H1 (cell line): ENCODE results near the gene PEPD. TPM values are rescaled to one million over a fixed set of nuclear protein-coding genes. Genes with fewer than 3 reads are reported as not detected.

Experiments used
- CTCF ChIA-PET: fragments of 300-600 bp; sonication (Branson Sonifier 250); formaldehyde crosslinking; loops from one replicate; lab custom pipeline; 2021; ENCODE audit not compliant: partially characterized antibody; lab: Charles Lee
- POLR2A ChIA-PET: fragments of 300-600 bp; sonication (Branson Sonifier 250); formaldehyde crosslinking; loops from one replicate; lab custom pipeline; 2021; ENCODE audit warnings: inconsistent platforms; ENCODE audit not compliant: partially characterized antibody; lab: Charles Lee
- DNase-seq, 2 experiments: peaks; one replicate each; pipeline versions ENCODE4 v3.0.0 to v3.0.0-alpha.2; 2010 to 2022; ENCODE audit warnings: low spot score in 2 of 2, low read depth in 1 of 2, mixed read lengths in 1 of 2
- FAIRE-seq: peaks from 2 replicates; lab custom pipeline; 2011; peaks lifted over from hg19 to GRCh38; lab: Jason Lieb, UNC
- H2AFZ ChIP-seq: 2 replicates; pipeline ENCODE4 v1.8.1; 2012; ENCODE audit warnings: low read length, inconsistent platforms
- H2AK5ac ChIP-seq: 2 replicates; pipeline ENCODE4 v1.6.1; 2013; ENCODE audit warnings: low read depth, low read length
- H2BK120ac ChIP-seq: replicated peaks from 2 replicates; pipeline ENCODE3; 2013; ENCODE audit warnings: low read depth, low read length, inconsistent platforms
- H2BK12ac ChIP-seq: 2 replicates; pipeline ENCODE4 v1.6.1; 2013; ENCODE audit warnings: low read depth, low read length
- H2BK15ac ChIP-seq: 2 replicates; pipeline ENCODE4 v1.6.1; 2013; ENCODE audit warnings: low read length
- H2BK20ac ChIP-seq: 2 replicates; pipeline ENCODE4 v1.6.1; 2013; ENCODE audit warnings: low read length
- H2BK5ac ChIP-seq: 2 replicates; pipeline ENCODE4 v1.6.1; 2013; ENCODE audit warnings: low read depth, low read length
- H3K14ac ChIP-seq: 2 replicates; pipeline ENCODE4 v1.6.1; 2013; ENCODE audit warnings: inconsistent platforms; ENCODE audit not compliant: insufficient read length
- H3K18ac ChIP-seq: 2 replicates; pipeline ENCODE4 v1.6.1; 2013; ENCODE audit warnings: low read length; ENCODE audit errors: extremely low read depth
- H3K23ac ChIP-seq: 2 replicates; pipeline ENCODE4 v1.6.1; 2013; ENCODE audit warnings: inconsistent platforms; ENCODE audit not compliant: insufficient read length
- H3K23me2 ChIP-seq: 2 replicates; pipeline ENCODE4 v1.6.1; 2013; ENCODE audit warnings: low read depth, low read length
- H3K27ac ChIP-seq: 2 replicates; pipeline ENCODE4 v1.6.1; 2011; ENCODE audit warnings: low read depth, low read length, inconsistent platforms
- H3K27me3 ChIP-seq, 4 experiments: replicated peaks in 1 of 4; 1 replicate in 1 of 4; 2 replicates in 3 of 4; pipeline versions ENCODE4 v1.6.1 to v1.8.1; 2011 to 2013; ENCODE audit warnings: low read length in 3 of 4, mild to moderate bottlenecking in 3 of 4, inconsistent platforms in 2 of 4, mixed read lengths in 2 of 4, moderate library complexity in 1 of 4; ENCODE audit not compliant: control insufficient read depth in 3 of 4, insufficient read depth in 3 of 4; ENCODE audit errors: extremely low read depth in 1 of 4
- H3K36me3 ChIP-seq, 4 experiments: 2 replicates each; pipeline versions ENCODE4 v1.6.1 to v1.8.1; 2011 to 2013; ENCODE audit warnings: mild to moderate bottlenecking in 4 of 4, low read length in 3 of 4, moderate library complexity in 2 of 4, control low read depth in 1 of 4, inconsistent platforms in 1 of 4; ENCODE audit not compliant: insufficient read depth in 4 of 4, control insufficient read depth in 2 of 4
- H3K4ac ChIP-seq: replicated peaks from 2 replicates; pipeline ENCODE3; 2013; ENCODE audit warnings: low read length, low read depth, mixed read lengths, inconsistent platforms; ENCODE audit not compliant: insufficient read length
- H3K4me1 ChIP-seq, 4 experiments: replicated peaks in 1 of 4; 1 replicate in 1 of 4; 2 replicates in 3 of 4; pipeline versions ENCODE4 v1.6.1 to v1.8.1; 2011 to 2013; ENCODE audit warnings: low read length in 3 of 4, inconsistent platforms in 2 of 4, mixed read lengths in 1 of 4; ENCODE audit not compliant: insufficient read depth in 4 of 4, control insufficient read depth in 3 of 4
- H3K4me2 ChIP-seq, 2 experiments: 2 replicates each; pipeline versions ENCODE4 v1.6.1 to v1.8.1; 2011 to 2013; ENCODE audit warnings: low read depth in 2 of 2, low read length in 2 of 2, control low read depth in 1 of 2, inconsistent platforms in 1 of 2, mild to moderate bottlenecking in 1 of 2; ENCODE audit not compliant: insufficient read depth in 1 of 2
- H3K4me3 ChIP-seq, 4 experiments: fragments of 200-600, 300-600 bp in 1 of 4; sonication (generic), shearing (Covaris generic), sonication (Bioruptor Twin) in 1 of 4; 2 replicates each; pipeline versions ENCODE4 v1.5.1 to v1.8.1; 2011 to 2016; ENCODE audit warnings: low read length in 4 of 4, low read depth in 3 of 4, control low read depth in 2 of 4, inconsistent platforms in 2 of 4, mild to moderate bottlenecking in 2 of 4, mixed read lengths in 1 of 4, moderate library complexity in 1 of 4; ENCODE audit not compliant: insufficient read depth in 2 of 4; ENCODE audit errors: extremely low read depth in 1 of 4
- H3K56ac ChIP-seq: replicated peaks from 2 replicates; pipeline ENCODE3; 2013; ENCODE audit warnings: low read depth, mild to moderate bottlenecking, mixed read lengths, low read length, inconsistent platforms; ENCODE audit not compliant: insufficient read length
- H3K79me1 ChIP-seq: 2 replicates; pipeline ENCODE4 v1.6.1; 2013; ENCODE audit warnings: low read depth, low read length, control low read depth
- H3K79me2 ChIP-seq, 2 experiments: 2 replicates each; pipeline versions ENCODE4 v1.6.1 to v1.8.1; 2012 to 2013; ENCODE audit warnings: low read length in 2 of 2, mild to moderate bottlenecking in 2 of 2, inconsistent platforms in 1 of 2; ENCODE audit not compliant: insufficient read depth in 2 of 2, control insufficient read depth in 1 of 2
- H3K9ac ChIP-seq, 4 experiments: replicated peaks in 1 of 4; 1 replicate in 1 of 4; 2 replicates in 3 of 4; pipeline versions ENCODE4 v1.6.1 to v1.8.1; 2011 to 2013; ENCODE audit warnings: low read depth in 3 of 4, low read length in 3 of 4, control low read depth in 2 of 4, mild to moderate bottlenecking in 2 of 4, moderate library complexity in 2 of 4, inconsistent platforms in 1 of 4; ENCODE audit errors: extremely low read depth in 1 of 4
- H3K9me3 ChIP-seq, 2 experiments: 2 replicates each; pipeline versions ENCODE4 v1.6.1 to v1.8.1; 2012 to 2013; ENCODE audit warnings: mild to moderate bottlenecking in 2 of 2, moderate library complexity in 2 of 2, control low read depth in 1 of 2, inconsistent platforms in 1 of 2, low read depth in 1 of 2, low read length in 1 of 2, mixed read lengths in 1 of 2; ENCODE audit not compliant: insufficient read depth in 2 of 2
- H4K20me1 ChIP-seq, 2 experiments: replicated peaks in 1 of 2; 2 replicates each; pipeline versions ENCODE3 to v1.8.1; 2011 to 2013; ENCODE audit warnings: inconsistent platforms in 2 of 2, low read length in 2 of 2, mild to moderate bottlenecking in 1 of 2; ENCODE audit not compliant: insufficient read depth in 2 of 2, control insufficient read depth in 1 of 2
- H4K5ac ChIP-seq: 2 replicates; pipeline ENCODE4 v1.6.1; 2013; ENCODE audit warnings: low read length, low read depth, mixed read lengths, inconsistent platforms; ENCODE audit not compliant: insufficient read length
- H4K8ac ChIP-seq: 2 replicates; pipeline ENCODE4 v1.8.0; 2013; ENCODE audit warnings: mild to moderate bottlenecking, moderate library complexity, low read length, inconsistent platforms; ENCODE audit not compliant: insufficient read depth; ENCODE audit errors: extremely low read depth
- H4K91ac ChIP-seq: replicated peaks from 2 replicates; pipeline ENCODE3; 2013; ENCODE audit warnings: low read length, mixed read lengths, inconsistent platforms; ENCODE audit not compliant: insufficient read length
- ATF2 ChIP-seq: IDR thresholded peaks from 2 replicates; pipeline ENCODE4 v1.6.1; 2012; ENCODE audit warnings: low read length, inconsistent platforms
- BACH1 ChIP-seq: IDR thresholded peaks from 2 replicates; pipeline ENCODE4 v1.6.1; 2012; ENCODE audit warnings: low read length, improper control_type of control experiment
- CBX5 ChIP-seq: fragments of 300-800, 300-1000 bp; sonication (generic); IDR thresholded peaks from 2 replicates; pipeline ENCODE4 v1.7.1; 2016; ENCODE audit warnings: antibody characterized with exemption, low read length, low read depth
- EGR1 ChIP-seq: IDR thresholded peaks from 2 replicates; pipeline ENCODE4 v1.6.1; 2011; ENCODE audit warnings: low read depth, low read length, borderline replicate concordance
- EZH2 ChIP-seq: fragments of 200-600 bp; sonication (generic); IDR thresholded peaks from 2 replicates; pipeline ENCODE4 v1.7.1; 2012; ENCODE audit warnings: low read depth, mild to moderate bottlenecking, moderate library complexity, low read length, inconsistent platforms; ENCODE audit not compliant: severe bottlenecking
- FOSL1 ChIP-seq: IDR thresholded peaks from 2 replicates; pipeline ENCODE4 v1.6.1; 2011; ENCODE audit warnings: mild to moderate bottlenecking, low read depth, low read length, moderate library complexity; ENCODE audit not compliant: insufficient read depth
- HDAC2 ChIP-seq, 2 experiments: fragments of 300-600 bp in 1 of 2; sonication (generic) in 1 of 2; IDR thresholded peaks; 2 replicates each; pipeline ENCODE4 v1.6.1; 2011 to 2012; ENCODE audit warnings: low read depth in 2 of 2, low read length in 2 of 2, mild to moderate bottlenecking in 2 of 2, moderate library complexity in 2 of 2, borderline replicate concordance in 1 of 2, inconsistent platforms in 1 of 2
- HDAC6 ChIP-seq: IDR thresholded peaks from one replicate; pipeline ENCODE4 v1.7.1; 2012; ENCODE audit warnings: low read depth, mild to moderate bottlenecking, inconsistent platforms, low read length, moderate library complexity
- NRF1 ChIP-seq: IDR thresholded peaks from 2 replicates; pipeline ENCODE4 v1.6.1; 2011; ENCODE audit warnings: mild to moderate bottlenecking, low read depth, low read length, improper control_type of control experiment
- RNF2 ChIP-seq: fragments of 200-900, 300-1000 bp; sonication (generic); IDR thresholded peaks from 2 replicates; pipeline ENCODE4 v1.7.1; 2016; ENCODE audit warnings: borderline replicate concordance, low read depth, mild to moderate bottlenecking, antibody characterized with exemption, low read length; ENCODE audit not compliant: poor library complexity, severe bottlenecking; ENCODE audit errors: missing control alignments
- SAP30 ChIP-seq: fragments of 300-600 bp; sonication (generic); IDR thresholded peaks from 2 replicates; pipeline ENCODE4 v1.7.1; 2012; ENCODE audit warnings: low read length, moderate library complexity, mild to moderate bottlenecking, inconsistent platforms; ENCODE audit not compliant: insufficient read depth, insufficient replicate concordance
- TCF12 ChIP-seq: IDR thresholded peaks from 2 replicates; pipeline ENCODE4 v1.6.1; 2011; ENCODE audit warnings: low read depth, mild to moderate bottlenecking, low read length
- WGBS, 2 experiments: shearing (Covaris generic) in 1 of 2; methylation state at CpG; one replicate each; pipeline versions ENCODE4 v1.1.6 to v1.1.7; 2013 to 2015; ENCODE audit warnings: low lambda C conversion rate in 2 of 2, mixed read lengths in 2 of 2, inconsistent platforms in 1 of 2, low coverage in 1 of 2, missing lambda C conversion rate in 1 of 2; ENCODE audit not compliant: insufficient replicate concordance in 2 of 2, insufficient coverage in 1 of 2, insufficient read length in 1 of 2; ENCODE audit errors: extremely low coverage in 1 of 2, missing lambda C conversion rate in 1 of 2; 5-methylcytosine and 5-hydroxymethylcytosine counted together
- polyA plus RNA-seq, 7 experiments: library from polyadenylated mRNA; depleted of rRNA in 3 of 7; stranded (reverse) in 5 of 7; unstranded in 2 of 7; fragments of >200 nt in 5 of 7; fragments of 200-250 nt in 2 of 7; gene quantifications; 1 replicate in 5 of 7; 2 replicates in 1 of 7; 4 replicates in 1 of 7; pipeline versions ENCODE4 v1.2.1 to v1.2.3, GENCODE V29; 2011 to 2013; ENCODE audit warnings: missing spikeins in 2 of 7, mixed read lengths in 2 of 7
- total RNA-seq: library from RNA; stranded (reverse); fragmentation: NEBNext Ultra II Directional; extraction: Animal tissue kit (Norgen Biotek cat#: 25700); gene quantifications from 2 replicates; pipeline ENCODE4 v1.2.1, GENCODE V29; 2021

PEPD gene
- total and polyA plus RNA-seq, 2 of the 8 experiments (the other 6 are each of a cell fraction or from before 2014, with no cell fraction given) = 84.1 to 178 TPM

DNA sequence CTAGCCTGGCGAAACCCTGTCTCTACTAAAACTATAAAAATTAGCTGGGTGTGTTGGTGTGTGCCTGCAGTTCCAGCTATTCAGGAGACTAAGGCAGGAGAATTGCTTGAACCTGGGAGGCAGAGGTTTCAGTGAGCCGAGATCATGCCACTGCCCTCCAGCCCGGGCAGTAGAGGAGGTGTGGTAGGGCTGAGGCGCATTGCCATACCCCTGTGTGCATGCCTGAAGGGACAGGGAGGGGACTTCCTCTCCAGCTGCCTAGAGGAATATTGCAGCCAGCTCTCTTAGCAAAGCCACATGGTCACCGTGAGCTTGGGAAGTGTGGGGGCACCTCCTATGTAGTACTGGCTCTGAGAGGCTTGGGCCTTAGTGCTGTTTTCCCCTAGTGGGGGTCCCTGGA lies 29.2 kb upstream of the PEPD start:
- WGBS, 2 experiments = 87% methylated on average over 5 of the region's 5 CpGs; no CpG with 5 or more reads in 1 of the 2 experiments
- no peak overlapping the region for H4K5ac ChIP-seq
- TF ChIP-seq TCF12 = no peak
- TF ChIP-seq SAP30 = no peak
- TF ChIP-seq ATF2 = no peak
- no peak for TF ChIP-seq EGR1
- no peak for TF ChIP-seq CBX5
- TF ChIP-seq NRF1 = no peak
- TF ChIP-seq FOSL1 = no peak
- TF ChIP-seq HDAC6 = no peak
- no peak for TF ChIP-seq BACH1
- no peak for TF ChIP-seq HDAC2 (IDR thresholded peaks at IDR 0.05; ENCODE audit: borderline replicate concordance in 1 of 2, low read depth in 2 of 2, low read length in 2 of 2)
- TF ChIP-seq RNF2 = no peak
- TF ChIP-seq EZH2 = no peak

More for the DNA sequence above, 29.2 kb upstream of the PEPD start:
- no peaks in the 10 kb centered on the region for H3K23me2 ChIP-seq
- no peak overlapping the region for H4K8ac ChIP-seq
- H2BK20ac ChIP-seq = no peak overlapping the region
- H2BK120ac ChIP-seq = no peak overlapping the region
- H4K20me1 ChIP-seq = no peaks in the 10 kb centered on the region
- no peaks in the 10 kb centered on the region for H3K79me1 ChIP-seq
- no peak overlapping the region for H2AK5ac ChIP-seq
- H2BK5ac ChIP-seq = no peak overlapping the region
- no peak overlapping the region for H3K14ac ChIP-seq
- no peak overlapping the region for H3K27ac ChIP-seq
- H2AFZ ChIP-seq = no peak overlapping the region
- peaks cover 0 to 11% (median 0%) of the 10 kb centered on the region in 4 experiments; a peak in 3 of 7 replicates for H3K4me1 ChIP-seq
- no peaks in the 10 kb centered on the region for H3K79me2 ChIP-seq
- H2BK15ac ChIP-seq = no peak overlapping the region
- no peaks in the 10 kb centered on the region for H3K9me3 ChIP-seq
- H3K4me3 ChIP-seq = no peak overlapping the region
- H3K36me3 ChIP-seq = no peaks in the 10 kb centered on the region
- CTCF ChIA-PET = interaction anchor here (0.9 kb wide), 1 partner anchor 69 kb away, joined by 3 read pairs; no protein-coding TSS in a partner anchor
- no peak overlapping the region for H3K9ac ChIP-seq
- no peak overlapping the region for H3K18ac ChIP-seq
- no peak overlapping the region for H4K91ac ChIP-seq
- no peak for DNase-seq
- no peaks in the 10 kb centered on the region for H3K27me3 ChIP-seq
- no peak overlapping the region for H2BK12ac ChIP-seq
- POLR2A ChIA-PET = no interaction called here
- no peak overlapping the region for H3K4ac ChIP-seq
- FAIRE-seq = no peak
- H3K23ac ChIP-seq = no peak overlapping the region
- no peak overlapping the region for H3K4me2 ChIP-seq
- no peak overlapping the region for H3K56ac ChIP-seq
